A204.1 (cell line): ENCODE measurements around the gene ATG5.

Source experiments
- FAIRE-seq: peaks from 2 replicates; lab custom pipeline; 2012; peaks lifted over from hg19 to GRCh38; lab: Jason Lieb, UNC

Gene ATG5

GRCh38 chr6:106220485-106220884, 105.1 kb downstream of the ATG5 start:
- FAIRE-seq, result no peak

- FAIRE-seq, result no peak
Observed at GRCh38 chr6:106216527-106216926, 109.0 kb downstream of the ATG5 start.

- FAIRE-seq, result peak; percentile 16
Observed at GRCh38 chr6:106215608-106216007, 110.0 kb downstream of the ATG5 start.

GRCh38 chr6:106214531-106214930, 111.0 kb downstream of the ATG5 start:
- no peak for FAIRE-seq

GRCh38 chr6:106213660-106214289, 111.8 kb downstream of the ATG5 start:
- no peak for FAIRE-seq

- FAIRE-seq, result no peak
Observed at GRCh38 chr6:106212576-106212975, 113.0 kb downstream of the ATG5 start.

GRCh38 chr6:106206905-106207304, 118.7 kb downstream of the ATG5 start:
- no peak for FAIRE-seq

- no peak for FAIRE-seq
Observed at GRCh38 chr6:106204961-106205360, 120.6 kb downstream of the ATG5 start.

GRCh38 chr6:106199998-106200397, 125.6 kb downstream of the ATG5 start:
- FAIRE-seq, result no peak

- FAIRE-seq, result peak; percentile 6
Observed at GRCh38 chr6:106199331-106199730, 126.2 kb downstream of the ATG5 start.

GRCh38 chr6:106197441-106197840, 128.1 kb downstream of the ATG5 start:
- FAIRE-seq, result no peak

- FAIRE-seq, result no peak
Observed at GRCh38 chr6:106194949-106195921, 130.3 kb downstream of the ATG5 start.

- no peak for FAIRE-seq
Observed at GRCh38 chr6:106192824-106193223, 132.7 kb downstream of the ATG5 start.

- FAIRE-seq, result no peak
Observed at GRCh38 chr6:106188104-106188794, 137.3 kb downstream of the ATG5 start.

- FAIRE-seq, result no peak
Observed at GRCh38 chr6:106187424-106187982, 138.1 kb downstream of the ATG5 start.

GRCh38 chr6:106186714-106187113, 138.8 kb downstream of the ATG5 start:
- no peak for FAIRE-seq

- FAIRE-seq, result no peak
Observed at GRCh38 chr6:106186172-106186571, 139.4 kb downstream of the ATG5 start.

- FAIRE-seq, result no peak
Observed at GRCh38 chr6:106185615-106186014, 139.9 kb downstream of the ATG5 start.

GRCh38 chr6:106184629-106185028, 140.9 kb downstream of the ATG5 start:
- FAIRE-seq, result no peak

- FAIRE-seq, result no peak
Observed at GRCh38 chr6:106183430-106183829, 142.1 kb downstream of the ATG5 start.

GRCh38 chr6:106182455-106182854, 143.1 kb downstream of the ATG5 start:
- FAIRE-seq, result no peak

GRCh38 chr6:106181664-106182418, 143.7 kb downstream of the ATG5 start:
- FAIRE-seq, result no peak
